Measurements from ENCODE around the gene PTPRD.

The PTPRD gene

DNA sequence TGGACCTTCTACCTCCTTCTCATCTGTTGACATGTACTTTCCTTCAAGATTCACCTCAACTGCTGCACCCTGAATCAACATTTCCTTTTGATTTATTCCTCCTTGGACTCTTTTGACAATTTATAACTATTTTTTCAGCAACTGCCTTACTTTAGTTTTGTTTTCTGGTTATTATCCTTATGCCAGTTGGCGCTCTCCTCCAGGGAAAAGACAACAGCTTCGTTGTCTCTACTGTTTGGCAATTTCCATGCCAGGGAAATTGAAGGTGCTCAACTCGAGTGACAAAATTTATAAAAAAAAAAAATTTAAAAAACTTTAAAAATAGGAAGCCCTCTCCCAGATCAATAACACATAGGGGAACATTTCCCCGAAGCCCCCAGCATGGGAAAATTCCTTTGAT, 2264.0 kb downstream of the PTPRD start:
- in situ Hi-C loops (cut with MboI; ENCODE audit: low sequenced_read_pairs), result no loop called here

GRCh38 chr9:8346296-8346695, 2266.5 kb downstream of the PTPRD start:
- in situ Hi-C loops (cut with MboI; ENCODE audit: low sequenced_read_pairs), result no loop called here

DNA sequence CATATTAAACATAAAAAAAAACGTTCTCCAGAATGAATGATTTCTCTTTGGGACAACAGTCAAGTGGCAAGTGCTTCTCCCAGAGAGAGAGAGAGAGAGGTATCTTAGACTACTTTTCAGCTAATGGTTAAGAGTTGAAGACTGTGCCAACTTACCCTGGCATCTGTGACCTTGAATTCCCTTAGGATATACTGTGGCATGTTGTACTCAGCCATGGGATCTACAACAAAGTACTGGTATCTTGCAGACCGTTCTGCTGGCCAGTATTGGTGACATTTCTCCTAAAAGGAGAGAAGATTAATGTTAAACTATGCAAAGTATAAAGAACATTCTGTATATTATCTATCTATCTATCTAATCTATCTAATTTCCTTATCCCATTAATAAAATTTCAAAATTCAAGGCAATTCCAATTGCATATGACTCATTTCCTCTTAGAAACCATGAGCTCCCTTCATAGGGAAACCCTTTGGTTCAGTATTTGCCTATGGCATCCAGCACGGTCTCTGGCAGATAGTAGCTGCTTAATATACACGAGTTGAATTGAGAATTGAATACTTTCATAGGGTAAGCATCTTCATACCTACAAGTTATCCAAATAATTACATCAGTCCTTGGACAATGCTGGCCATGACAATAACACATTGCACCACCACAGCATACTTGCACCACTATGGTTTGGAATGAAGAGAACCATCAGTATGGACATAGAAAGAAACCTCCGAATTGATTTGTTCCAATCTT, 2273.9 kb downstream of the PTPRD start:
- in situ Hi-C loops (cut with MboI; ENCODE audit: low sequenced_read_pairs), result no loop called here

DNA sequence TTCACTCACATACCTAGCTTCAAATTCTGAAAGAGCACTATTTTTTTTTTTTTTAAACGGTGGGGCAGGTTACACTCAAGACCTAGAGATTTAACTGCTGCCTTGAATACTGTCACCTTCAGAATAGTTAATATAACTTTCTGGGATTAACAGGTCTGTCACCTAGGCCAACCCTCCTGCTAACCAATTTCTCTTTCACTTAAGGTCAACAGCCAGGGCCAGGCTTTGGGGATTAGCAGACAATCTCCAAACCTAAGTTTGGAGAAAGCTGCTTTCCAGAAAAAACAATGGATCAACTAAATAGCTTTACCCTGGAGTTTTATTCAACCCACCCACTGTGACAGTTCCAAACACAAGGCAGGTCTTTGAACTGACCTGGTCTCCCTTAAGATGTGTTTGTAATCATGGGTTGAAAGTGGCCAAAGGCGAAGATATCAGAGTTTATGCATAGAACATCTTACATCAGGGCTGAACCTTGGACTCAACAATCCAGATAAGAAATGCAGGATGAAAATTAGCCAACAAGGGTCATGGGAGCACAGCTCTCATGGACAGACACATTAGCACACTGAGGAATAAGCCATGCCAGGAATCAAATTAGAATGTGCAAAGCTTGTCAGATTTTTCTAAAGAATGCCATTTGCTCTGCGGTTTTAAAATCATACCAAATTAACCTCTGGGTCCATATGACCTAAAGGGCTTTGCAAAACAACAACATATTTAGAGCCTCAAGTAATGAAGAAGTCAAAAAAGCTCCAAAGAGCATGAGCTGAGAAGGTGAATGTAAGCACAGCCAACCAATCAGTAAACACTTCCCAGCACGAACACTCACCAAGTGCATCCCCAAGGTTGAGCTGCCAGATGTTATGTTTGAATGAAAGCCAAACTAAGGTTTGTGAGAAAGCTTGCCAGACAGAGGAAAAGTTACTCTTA, 2274.7 kb downstream of the PTPRD start:
- in situ Hi-C loops (cut with MboI; ENCODE audit: low sequenced_read_pairs), result no loop called here

DNA sequence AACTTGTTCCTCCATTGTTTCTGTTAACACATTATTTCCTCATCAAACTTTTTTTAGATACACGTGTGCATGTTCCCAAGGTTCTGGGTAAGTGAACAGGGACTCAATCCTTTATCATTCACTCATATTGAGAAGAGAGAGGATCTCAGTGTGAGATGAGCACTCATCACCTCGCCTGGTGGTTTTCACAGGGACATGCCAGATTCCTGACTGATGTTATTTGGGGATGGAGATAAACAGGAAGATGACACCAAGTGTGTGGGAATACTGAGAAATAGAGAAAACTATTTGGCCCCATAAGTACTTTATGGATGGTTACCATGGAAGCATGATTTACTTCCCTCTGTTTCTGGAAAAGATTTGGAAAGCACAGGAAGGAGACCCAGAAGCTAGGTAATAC, 2279.9 kb downstream of the PTPRD start:
- in situ Hi-C loops (cut with MboI; ENCODE audit: low sequenced_read_pairs), result no loop called here

- in situ Hi-C loops (cut with MboI; ENCODE audit: low sequenced_read_pairs), result no loop called here
These were observed 2280.5 kb downstream of the PTPRD start for GRCh38 chr9:8332331-8332650.

- in situ Hi-C loops (cut with MboI; ENCODE audit: low sequenced_read_pairs), result no loop called here
These were observed 2281.1 kb downstream of the PTPRD start for GRCh38 chr9:8331507-8332330.

DNA sequence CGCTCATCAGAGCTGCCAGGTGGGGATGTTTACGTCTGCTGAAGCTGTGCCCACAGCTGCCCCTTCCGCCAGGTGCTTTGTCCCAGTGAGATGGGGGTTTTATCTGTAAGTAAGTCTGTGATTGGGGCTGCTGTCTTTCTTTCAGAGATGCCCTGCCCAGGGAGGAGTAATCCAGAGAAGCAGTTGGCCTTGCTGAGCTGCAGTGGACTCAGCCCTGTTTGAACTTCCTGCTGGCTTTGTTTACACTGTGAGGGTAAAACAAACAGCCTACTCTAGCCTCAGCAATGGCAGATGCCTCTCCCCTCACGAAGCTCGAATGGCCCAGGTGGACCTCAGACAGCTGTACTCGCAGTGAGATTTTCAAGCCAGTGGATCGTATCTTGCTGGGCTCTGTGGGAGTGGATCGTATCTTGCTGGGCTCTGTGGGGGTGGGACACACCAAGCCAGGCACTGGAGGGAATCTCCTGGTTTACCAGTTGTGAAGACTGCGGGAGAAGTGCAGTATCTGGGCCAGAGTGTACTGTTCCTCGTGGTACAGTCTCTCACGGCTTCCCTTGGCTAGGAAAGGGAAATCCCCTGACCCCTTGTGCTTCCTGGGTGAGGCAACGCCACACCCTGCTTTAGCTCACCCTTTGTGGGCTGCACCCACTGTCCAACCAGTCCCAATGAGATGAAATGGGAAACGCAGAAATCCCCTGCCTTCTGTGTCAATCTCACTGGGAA, 2283.1 kb downstream of the PTPRD start:
- in situ Hi-C loops (cut with MboI; ENCODE audit: low sequenced_read_pairs), result no loop called here

GRCh38 chr9:8315211-8315610, 2297.6 kb downstream of the PTPRD start:
- in situ Hi-C loops (cut with MboI; ENCODE audit: low sequenced_read_pairs), result no loop called here

DNA sequence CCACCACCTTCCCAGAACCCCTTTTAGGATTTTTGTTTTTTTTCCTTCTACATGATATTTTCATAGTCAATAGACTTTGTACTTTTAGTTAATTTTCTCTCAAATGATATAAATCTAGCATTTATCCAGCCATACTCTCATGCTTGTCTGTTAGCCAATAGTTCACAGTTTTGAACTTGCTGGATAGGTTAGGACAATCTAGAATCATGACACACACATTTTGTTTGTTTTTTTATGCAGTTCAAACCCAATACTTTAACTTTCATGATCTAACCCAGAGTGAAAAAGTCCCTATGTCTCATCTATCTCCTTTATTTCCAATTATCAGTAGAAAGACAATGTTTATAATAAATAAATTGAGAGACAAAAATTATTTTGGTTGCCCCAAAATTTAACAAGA, 2303.5 kb downstream of the PTPRD start:
- in situ Hi-C loops (cut with MboI; ENCODE audit: low sequenced_read_pairs), result no loop called here

DNA sequence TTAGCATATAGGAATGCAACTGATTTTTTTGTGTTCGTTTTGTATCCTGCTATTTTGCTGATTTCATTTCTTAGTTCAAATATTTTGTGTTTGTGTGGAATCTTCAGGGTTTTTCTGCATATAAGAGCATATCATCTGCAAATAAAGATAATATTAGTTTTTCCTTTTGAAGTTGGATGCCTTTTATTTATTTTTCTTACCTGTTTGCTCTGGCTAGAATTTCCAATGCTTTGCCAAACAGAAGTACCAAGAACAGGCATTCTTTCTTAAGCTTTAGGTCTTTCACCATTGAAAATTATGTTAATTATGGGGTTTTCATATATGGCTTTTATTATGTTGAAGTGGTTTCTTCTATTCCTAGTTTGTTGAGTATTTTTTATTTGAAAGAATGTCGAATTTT, 2308.1 kb downstream of the PTPRD start:
- in situ Hi-C loops (cut with MboI; ENCODE audit: low sequenced_read_pairs), result no loop called here

DNA sequence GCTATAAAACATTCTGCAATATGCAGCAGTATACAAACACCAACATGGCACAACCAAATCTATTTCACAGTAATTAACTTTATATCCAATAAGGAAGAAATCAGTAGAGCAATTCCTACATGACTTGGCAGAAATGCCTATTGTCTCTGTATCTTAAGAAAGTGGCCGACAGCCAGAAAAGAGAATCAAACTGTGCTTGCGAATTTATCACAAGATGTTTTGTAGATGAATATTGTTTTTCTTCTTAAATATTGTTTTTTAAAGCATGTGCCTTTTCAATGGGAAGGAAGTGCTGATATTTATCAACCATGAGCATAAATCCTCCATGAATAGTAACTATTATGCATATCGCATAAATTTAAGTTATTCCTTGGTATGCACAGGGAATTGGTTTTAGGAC, 2311.5 kb downstream of the PTPRD start:
- in situ Hi-C loops (cut with MboI; ENCODE audit: low sequenced_read_pairs), result no loop called here

GRCh38 chr9:8297047-8297446, 2315.8 kb downstream of the PTPRD start:
- in situ Hi-C loops (cut with MboI; ENCODE audit: low sequenced_read_pairs), result no loop called here

GRCh38 chr9:8292657-8293056, 2320.1 kb downstream of the PTPRD start:
- in situ Hi-C loops (cut with MboI; ENCODE audit: low sequenced_read_pairs), result no loop called here

- in situ Hi-C loops (cut with MboI; ENCODE audit: low sequenced_read_pairs), result no loop called here
These were observed 2323.1 kb downstream of the PTPRD start for GRCh38 chr9:8289681-8290080.

DNA sequence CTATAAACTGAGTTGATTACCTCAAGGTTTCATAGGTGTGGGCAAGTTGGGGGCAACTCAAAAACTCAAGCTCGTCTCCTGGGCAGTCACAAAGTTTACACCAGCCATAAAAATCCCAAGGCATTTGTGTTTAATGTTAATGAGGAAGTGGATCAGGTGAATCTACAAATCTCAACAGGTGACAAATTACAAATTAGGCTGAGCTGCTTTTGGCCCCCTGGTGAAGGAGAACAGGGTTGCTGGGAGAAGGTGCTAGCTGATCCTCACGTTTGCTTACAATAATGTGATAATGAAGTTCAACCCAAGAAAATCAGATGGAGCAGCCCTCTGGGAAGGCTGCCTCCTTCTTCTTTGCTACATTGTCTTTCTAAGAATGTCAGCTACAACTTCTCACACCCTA, 2324.8 kb downstream of the PTPRD start:
- in situ Hi-C loops (cut with MboI; ENCODE audit: low sequenced_read_pairs), result no loop called here

- in situ Hi-C loops (cut with MboI; ENCODE audit: low sequenced_read_pairs), result no loop called here
These were observed 2325.3 kb downstream of the PTPRD start for GRCh38 chr9:8287501-8287900.

DNA sequence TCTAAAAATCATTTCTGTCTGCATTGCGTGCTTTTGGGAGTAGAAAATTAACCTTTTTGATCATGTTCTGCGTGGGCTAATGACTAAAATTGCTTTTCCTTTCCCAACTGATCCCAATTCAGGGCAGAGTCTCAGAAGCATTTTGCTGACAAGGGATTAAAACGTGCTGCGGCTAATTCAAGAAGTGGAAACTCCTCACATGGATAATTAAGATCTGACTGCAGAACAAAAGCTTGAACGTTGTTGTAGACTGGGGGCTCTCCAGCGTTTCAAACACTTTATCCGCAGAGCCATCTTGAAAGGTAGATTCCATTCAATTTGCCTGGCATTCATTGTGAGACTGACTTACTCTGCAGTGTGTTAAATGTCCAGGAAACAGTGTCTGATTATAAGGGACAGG, 2327.9 kb downstream of the PTPRD start:
- in situ Hi-C loops (cut with MboI; ENCODE audit: low sequenced_read_pairs), result no loop called here

DNA sequence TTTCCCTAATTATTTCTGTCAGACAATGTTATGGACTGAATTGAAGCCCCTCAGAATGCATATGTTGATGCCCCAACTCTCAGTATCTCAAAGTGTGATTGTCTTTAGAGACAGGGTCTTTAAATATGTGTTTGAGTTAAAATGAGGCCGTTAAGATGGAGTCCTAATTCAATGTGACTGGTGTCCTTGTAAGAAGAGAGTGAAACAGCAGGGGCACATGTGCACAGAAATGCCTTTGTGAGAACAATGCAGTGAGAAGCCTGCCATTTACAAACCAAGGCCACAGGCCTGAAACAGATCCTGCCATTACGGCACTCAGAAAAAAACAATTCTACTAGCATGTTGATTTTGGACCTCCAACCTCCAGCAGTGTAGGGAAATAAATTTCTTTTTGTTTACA, 2330.3 kb downstream of the PTPRD start:
- in situ Hi-C loops (cut with MboI; ENCODE audit: low sequenced_read_pairs), result no loop called here

DNA sequence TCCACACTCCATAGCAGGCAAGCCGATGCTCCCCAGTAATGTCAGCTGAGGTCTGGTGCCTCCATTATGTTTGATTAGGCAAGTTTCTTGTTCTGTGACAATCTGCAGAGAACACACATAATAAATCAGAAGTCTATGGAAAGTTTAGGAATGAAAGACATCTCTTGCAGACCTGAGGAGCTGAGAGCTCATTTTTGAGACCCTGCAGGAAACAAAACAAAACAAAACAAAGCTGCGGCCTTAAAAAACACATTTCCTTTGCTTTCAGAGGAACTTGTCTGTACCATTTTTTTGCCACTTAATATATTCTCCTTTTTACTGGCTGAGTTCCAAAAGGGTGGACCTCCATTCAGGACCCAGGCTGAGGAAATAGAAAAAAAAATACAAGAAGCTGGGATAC, 2332.0 kb downstream of the PTPRD start:
- in situ Hi-C loops (cut with MboI; ENCODE audit: low sequenced_read_pairs), result no loop called here

DNA sequence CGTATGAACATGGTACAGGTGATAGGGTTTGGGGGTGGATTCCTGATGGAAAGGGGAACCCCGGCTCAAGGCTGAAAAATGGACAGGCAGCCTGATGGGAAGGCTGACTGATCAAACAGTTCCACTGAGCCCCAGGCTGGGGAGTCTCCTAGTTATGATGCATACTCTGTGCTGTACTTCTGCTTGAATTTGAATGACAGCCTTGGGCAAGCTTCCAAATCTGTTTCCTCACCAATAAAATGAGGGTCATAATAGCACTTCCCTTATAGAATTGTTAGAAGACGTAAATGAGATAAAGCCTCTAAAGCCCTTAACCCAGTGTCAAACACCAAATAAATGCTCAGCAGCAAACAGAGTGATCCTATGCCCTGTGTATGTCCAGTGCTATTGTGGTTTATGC, 2334.8 kb downstream of the PTPRD start:
- in situ Hi-C loops (cut with MboI; ENCODE audit: low sequenced_read_pairs), result no loop called here
